ENCODE measurements around the gene DIPK1B.
A peak's percentile ranks its signal among the peaks of the same experiment; 100 is the strongest.

DNA sequence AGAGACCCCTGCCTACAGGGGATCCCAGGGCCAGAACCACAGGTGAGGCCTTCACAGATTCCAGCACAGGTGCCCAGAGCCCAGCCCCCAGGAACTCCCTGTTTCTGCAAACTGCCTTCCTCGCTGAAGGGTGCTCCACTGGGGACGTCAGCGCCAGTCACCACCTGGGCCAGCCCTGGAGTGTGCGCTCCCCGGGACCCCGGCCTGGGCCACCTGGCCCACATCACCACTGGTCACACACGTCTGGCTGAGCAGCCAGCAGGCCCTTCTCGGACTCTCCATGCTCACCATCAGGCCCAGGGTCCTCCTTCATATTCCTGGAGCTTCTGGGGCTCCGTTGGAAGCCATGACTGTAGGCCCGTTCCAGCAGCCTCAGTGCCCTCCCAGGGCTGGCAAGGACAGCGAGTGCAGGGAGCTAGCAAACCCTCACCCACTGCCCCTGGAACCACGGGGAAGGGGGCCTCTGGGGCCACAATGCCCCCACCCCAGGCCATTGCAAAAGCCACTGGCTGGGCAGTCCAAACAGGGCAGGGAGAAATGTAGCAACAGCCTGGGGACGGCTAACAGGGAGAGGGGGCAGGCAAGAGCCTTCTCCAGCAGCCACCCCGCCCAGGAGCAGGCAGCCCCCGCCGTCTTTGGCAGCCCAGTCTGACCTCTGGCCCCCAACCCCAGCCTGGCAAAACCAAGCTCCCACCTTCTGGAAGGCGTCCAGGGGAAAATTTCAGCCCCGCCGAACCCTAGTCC is 26.4 kb upstream of the DIPK1B start:
- TF ChIP-seq, protein P1, sequence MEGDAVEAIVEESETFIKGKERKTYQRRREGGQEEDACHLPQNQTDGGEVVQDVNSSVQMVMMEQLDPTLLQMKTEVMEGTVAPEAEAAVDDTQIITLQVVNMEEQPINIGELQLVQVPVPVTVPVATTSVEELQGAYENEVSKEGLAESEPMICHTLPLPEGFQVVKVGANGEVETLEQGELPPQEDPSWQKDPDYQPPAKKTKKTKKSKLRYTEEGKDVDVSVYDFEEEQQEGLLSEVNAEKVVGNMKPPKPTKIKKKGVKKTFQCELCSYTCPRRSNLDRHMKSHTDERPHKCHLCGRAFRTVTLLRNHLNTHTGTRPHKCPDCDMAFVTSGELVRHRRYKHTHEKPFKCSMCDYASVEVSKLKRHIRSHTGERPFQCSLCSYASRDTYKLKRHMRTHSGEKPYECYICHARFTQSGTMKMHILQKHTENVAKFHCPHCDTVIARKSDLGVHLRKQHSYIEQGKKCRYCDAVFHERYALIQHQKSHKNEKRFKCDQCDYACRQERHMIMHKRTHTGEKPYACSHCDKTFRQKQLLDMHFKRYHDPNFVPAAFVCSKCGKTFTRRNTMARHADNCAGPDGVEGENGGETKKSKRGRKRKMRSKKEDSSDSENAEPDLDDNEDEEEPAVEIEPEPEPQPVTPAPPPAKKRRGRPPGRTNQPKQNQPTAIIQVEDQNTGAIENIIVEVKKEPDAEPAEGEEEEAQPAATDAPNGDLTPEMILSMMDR (IDR thresholded peaks at IDR 0.05; ENCODE audit: extremely low read depth in 1 of 2, insufficient read depth in 1 of 2, low read depth in 1 of 2, low read length in 2 of 2): peak in 1 of 2 donors; percentile 21
- no peak for TF ChIP-seq JUN (IDR thresholded peaks at IDR 0.05; ENCODE audit: borderline replicate concordance, insufficient read depth, insufficient read length, low read depth)
- TF ChIP-seq POLR2AphosphoS5 (IDR thresholded peaks at IDR 0.05; ENCODE audit: insufficient read depth, low read depth, low read length): no peak
- no peak for TF ChIP-seq EZH2 (IDR thresholded peaks at IDR 0.05; ENCODE audit: borderline replicate concordance, low read depth, low read length, severe bottlenecking)
- TF ChIP-seq, protein P2, sequence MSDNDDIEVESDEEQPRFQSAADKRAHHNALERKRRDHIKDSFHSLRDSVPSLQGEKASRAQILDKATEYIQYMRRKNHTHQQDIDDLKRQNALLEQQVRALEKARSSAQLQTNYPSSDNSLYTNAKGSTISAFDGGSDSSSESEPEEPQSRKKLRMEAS (IDR thresholded peaks at IDR 0.05; ENCODE audit: insufficient read depth, insufficient read length): no peak
- TF ChIP-seq GATA2 (IDR thresholded peaks at IDR 0.05; ENCODE audit: insufficient read depth, insufficient read length, low read depth, low read length): no peak
